Fibroblast of lung (primary cell): ENCODE results near the gene NR3C2. TPM values are rescaled to one million over a fixed set of nuclear protein-coding genes. Genes with fewer than 3 reads are reported as not detected.
A peak's percentile ranks its signal among the peaks of the same experiment; 100 is the strongest.

Experiments used
- DNase-seq, 2 donors: peaks; one replicate each; pipeline versions ENCODE4 v3.0.0 to v3.0.0-alpha.2; 2010; ENCODE audit warnings: low read depth in 2 of 2
- H2AFZ ChIP-seq: 2 replicates; pipeline ENCODE4 v1.5.1; 2012; ENCODE audit warnings: low read length, control low read depth, inconsistent platforms
- H3K27ac ChIP-seq: 2 replicates; pipeline ENCODE4 v1.5.1; 2011; ENCODE audit warnings: low read length, control low read depth; ENCODE audit not compliant: insufficient read depth
- H3K27me3 ChIP-seq: 2 replicates; pipeline ENCODE4 v1.5.1; 2011; ENCODE audit warnings: mild to moderate bottlenecking, low read length; ENCODE audit not compliant: control insufficient read depth, insufficient read depth
- H3K36me3 ChIP-seq: 2 replicates; pipeline ENCODE4 v1.5.1; 2011; ENCODE audit warnings: low read length; ENCODE audit not compliant: control insufficient read depth, insufficient read depth
- H3K4me1 ChIP-seq: 2 replicates; pipeline ENCODE4 v1.5.1; 2011; ENCODE audit warnings: low read length; ENCODE audit not compliant: control insufficient read depth, insufficient read depth; ENCODE audit errors: extremely low read depth
- H3K4me2 ChIP-seq: 2 replicates; pipeline ENCODE4 v1.5.1; 2011; ENCODE audit warnings: low read length, control low read depth; ENCODE audit not compliant: insufficient read depth; ENCODE audit errors: extremely low read depth
- H3K4me3 ChIP-seq, 4 experiments: fragments of 200-600 bp in 1 of 4; sonication (generic) in 1 of 4; replicated peaks in 1 of 4; 2 replicates each; pipeline ENCODE4 v1.5.1; 2011 to 2016; ENCODE audit warnings: low read length in 4 of 4, low read depth in 3 of 4, mild to moderate bottlenecking in 3 of 4, control low read depth in 2 of 4, inconsistent platforms in 1 of 4, mixed read lengths in 1 of 4; ENCODE audit not compliant: insufficient read depth in 1 of 4; ENCODE audit errors: control extremely low read depth in 1 of 4
- H3K79me2 ChIP-seq: 2 replicates; pipeline ENCODE4 v1.5.1; 2012; ENCODE audit warnings: mild to moderate bottlenecking, low read length, inconsistent platforms; ENCODE audit not compliant: control insufficient read depth, insufficient read depth
- H3K9ac ChIP-seq: 2 replicates; pipeline ENCODE4 v1.5.1; 2011; ENCODE audit warnings: mild to moderate bottlenecking, low read length, control low read depth; ENCODE audit not compliant: insufficient read depth
- H3K9me3 ChIP-seq: 2 replicates; pipeline ENCODE4 v1.5.1; 2012; ENCODE audit warnings: low read depth, low read length; ENCODE audit not compliant: control insufficient read depth, insufficient read depth
- H4K20me1 ChIP-seq: 2 replicates; pipeline ENCODE4 v1.5.1; 2011; ENCODE audit warnings: low read length; ENCODE audit not compliant: control insufficient read depth, insufficient read depth; ENCODE audit errors: extremely low read depth
- CTCF ChIP-seq, 2 donors: IDR thresholded peaks in 1 of 2; conservative IDR thresholded peaks in 1 of 2; 1 replicate in 1 of 2; 2 replicates in 1 of 2; pipeline ENCODE4 v1.5.1; 2011 to 2012; ENCODE audit warnings: low read length in 2 of 2, control low read depth in 1 of 2, inconsistent platforms in 1 of 2, low read depth in 1 of 2, mild to moderate bottlenecking in 1 of 2
- EZH2 ChIP-seq: IDR thresholded peaks from 2 replicates; pipeline ENCODE4 v1.5.1; 2012; ENCODE audit warnings: low read length, control low read depth, mild to moderate bottlenecking; ENCODE audit errors: missing control alignments
- polyA plus RNA-seq, 2 donors: library from polyadenylated mRNA; depleted of rRNA in 1 of 2; stranded (reverse) in 1 of 2; unstranded in 1 of 2; fragments of >200 nt; gene quantifications; 2 replicates each; pipeline ENCODE4 v1.2.1, GENCODE V29; 2011 to 2012; ENCODE audit warnings: missing spikeins in 1 of 2
- total RNA-seq: library from RNA; depleted of rRNA; stranded (reverse); fragments of >200 nt; gene quantifications from 2 replicates; pipeline ENCODE4 v1.2.1, GENCODE V29; 2014

Gene NR3C2
- total and polyA plus RNA-seq, 2 donors (not counting 1 experiment from before 2014, with no cell fraction given), result 1.9 to 7.4 TPM

GRCh38 chr4:148065075-148065474, 377.1 kb downstream of the NR3C2 start:
- Histone ChIP-seq H3K9me3 (no peaks in the 10 kb centered on the region), H3K79me2 (no peaks in the 10 kb centered on the region), H3K36me3 (peaks cover 3% of the 10 kb centered on the region), H3K4me1 (no peaks in the 10 kb centered on the region), H4K20me1 (no peaks in the 10 kb centered on the region), H3K27me3 (no peaks in the 10 kb centered on the region), H3K27ac (no peak overlapping the region), H3K9ac (no peak overlapping the region), H3K4me2 (no peak overlapping the region), H2AFZ (no peak overlapping the region), H3K4me3 (no peak overlapping the region)
- peak; percentile 70 to 82 for DNase-seq
- TF ChIP-seq EZH2 (no peak), CTCF (conservative IDR thresholded peaks at IDR 0.05 in 1 of 2, IDR thresholded peaks at IDR 0.05 in 1 of 2; ENCODE audit: low read depth in 1 of 2, low read length in 2 of 2) (no peak)

- Histone ChIP-seq H2AFZ (no peak overlapping the region), H3K27ac (no peak overlapping the region), H3K79me2 (no peaks in the 10 kb centered on the region), H3K36me3 (peaks cover 3% of the 10 kb centered on the region), H3K9me3 (no peaks in the 10 kb centered on the region), H3K27me3 (no peaks in the 10 kb centered on the region), H3K9ac (no peak overlapping the region), H3K4me2 (no peak overlapping the region), H3K4me3 (no peak overlapping the region), H3K4me1 (no peaks in the 10 kb centered on the region), H4K20me1 (no peaks in the 10 kb centered on the region)
- no peak for TF ChIP-seq EZH2
- DNase-seq, result no peak
Measured at GRCh38 chr4:148064451-148064850, 377.8 kb downstream of the NR3C2 start.

- Histone ChIP-seq H3K27ac (no peak overlapping the region), H3K4me1 (no peaks in the 10 kb centered on the region), H2AFZ (no peak overlapping the region), H3K4me3 (no peak overlapping the region), H3K4me2 (no peak overlapping the region), H3K9me3 (no peaks in the 10 kb centered on the region), H3K36me3 (peaks cover 3% of the 10 kb centered on the region), H3K27me3 (no peaks in the 10 kb centered on the region), H3K9ac (no peak overlapping the region), H3K79me2 (peaks cover under 1% of the 10 kb centered on the region), H4K20me1 (no peaks in the 10 kb centered on the region)
- DNase-seq, result no peak
- TF ChIP-seq CTCF (conservative IDR thresholded peaks at IDR 0.05 in 1 of 2, IDR thresholded peaks at IDR 0.05 in 1 of 2; ENCODE audit: low read depth in 1 of 2, low read length in 2 of 2) (no peak), EZH2 (no peak)
Measured at GRCh38 chr4:148062301-148062950, 379.8 kb downstream of the NR3C2 start.
